NCI-H1048 (cell line): ENCODE data around the gene BRMS1L.
"Not testable (repeated sequence)": the region's sequence is repeated elsewhere in the genome, so short reads cannot be mapped to it uniquely, and the experiment has no call there.

Source experiments
- DNase-seq: peaks from one replicate; lab custom pipeline; 2025; lab: John Stamatoyannopoulos, UW

The BRMS1L gene

DNA sequence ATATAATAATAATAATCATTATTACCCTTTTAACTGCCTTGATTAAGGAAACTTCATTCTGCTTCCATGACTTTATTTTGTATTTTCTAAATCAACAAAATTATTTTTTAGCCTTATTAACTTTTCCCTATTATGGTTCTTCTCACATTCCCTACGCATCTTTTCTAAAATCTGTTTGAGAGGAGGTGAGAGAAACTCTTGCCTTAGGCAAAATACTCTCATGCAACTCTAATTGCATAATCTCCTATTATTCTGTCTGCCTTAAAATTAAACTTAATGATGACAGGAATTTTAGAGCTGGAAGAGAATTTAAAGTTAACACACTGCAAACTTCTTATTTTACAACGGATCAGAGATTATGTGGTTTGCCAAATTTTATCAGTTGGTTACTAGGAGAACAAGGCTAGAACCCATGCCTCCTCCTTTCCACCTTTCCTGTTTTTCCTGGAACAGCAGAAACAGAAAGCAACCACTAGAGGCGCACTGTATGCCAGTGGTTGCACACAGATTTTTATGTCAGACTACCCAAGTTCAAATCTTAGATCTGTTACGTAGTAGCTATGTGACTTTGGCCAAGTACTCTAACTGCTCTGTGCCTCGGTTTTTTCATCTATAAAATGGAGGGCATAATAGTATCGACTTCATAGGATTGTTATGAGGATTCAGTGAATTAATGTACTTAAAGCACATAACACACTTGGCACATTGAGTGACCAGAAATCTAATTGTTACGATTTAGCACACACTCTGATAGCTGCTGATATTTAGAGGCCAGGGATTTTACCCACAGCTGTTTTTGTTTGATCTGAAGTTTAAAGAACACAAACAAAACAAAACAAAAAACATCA, 4.3 kb upstream of the BRMS1L start:
- no peak for DNase-seq

DNA sequence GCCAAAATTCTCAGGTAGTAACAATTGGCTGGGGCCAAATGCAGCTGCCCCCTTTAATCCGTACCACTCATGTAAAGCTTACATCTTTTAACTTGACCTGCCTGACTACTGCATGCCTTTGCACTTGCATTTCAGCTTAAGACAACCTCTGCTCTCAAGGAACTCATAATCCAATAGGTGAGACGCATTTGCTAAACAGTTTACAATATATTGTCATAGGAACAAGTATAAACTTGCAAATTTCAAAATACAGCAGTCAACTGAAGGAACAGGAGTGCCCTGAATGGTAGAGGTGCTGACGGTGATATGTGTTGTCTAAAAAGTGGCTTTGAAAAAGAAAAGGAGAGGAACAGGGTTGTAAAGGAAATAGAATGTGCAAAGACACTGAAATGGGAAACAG, 3.6 kb upstream of the BRMS1L start:
- no peak for DNase-seq

DNA sequence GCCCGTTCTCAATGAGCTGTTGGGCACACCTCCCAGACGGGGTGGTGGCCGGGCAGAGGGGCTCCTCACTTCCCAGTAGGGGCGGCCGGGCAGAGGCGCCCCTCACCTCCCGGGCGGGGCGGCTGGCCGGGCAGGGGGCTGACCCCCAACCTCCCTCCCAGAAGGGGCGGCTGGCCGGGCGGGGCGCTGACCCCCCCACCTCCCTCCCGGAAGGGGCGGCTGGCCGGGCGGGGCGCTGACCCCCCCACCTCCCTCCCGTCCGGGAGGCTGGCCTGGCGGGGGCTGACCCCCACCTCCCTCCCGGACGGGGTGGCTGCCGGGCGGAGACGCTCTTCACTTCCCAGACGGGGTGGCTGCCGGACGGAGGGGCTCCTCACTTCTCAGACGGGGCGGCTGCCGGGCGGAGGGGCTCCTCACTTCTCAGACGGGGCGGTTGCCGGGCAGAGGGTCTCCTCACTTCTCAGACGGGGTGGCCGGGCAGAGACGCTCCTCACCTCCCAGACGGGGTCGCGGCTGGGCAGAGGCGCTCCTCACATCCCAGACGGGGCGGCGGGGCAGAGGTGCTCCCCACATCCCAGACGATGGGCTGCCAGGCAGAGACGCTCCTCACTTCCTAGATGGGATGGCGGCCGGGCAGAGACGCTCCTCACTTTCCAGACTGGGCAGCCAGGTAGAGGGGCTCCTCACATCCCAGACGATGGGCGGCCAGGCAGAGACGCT, 1.5 kb upstream of the BRMS1L start:
- not testable (repeated sequence) for DNase-seq

DNA sequence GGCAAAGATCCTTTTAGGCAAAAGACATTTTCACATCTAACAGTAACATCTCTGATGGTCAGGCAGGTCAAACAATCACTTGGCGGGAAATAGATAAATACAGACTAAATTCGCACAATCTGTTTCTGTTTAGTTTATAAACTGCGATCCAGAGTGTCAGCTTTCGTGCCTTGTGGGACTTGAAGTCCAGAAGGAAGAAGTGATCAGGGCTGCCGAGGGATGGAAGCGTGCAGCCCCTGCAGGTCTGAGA, 245 bp upstream of the BRMS1L start:
- DNase-seq, result no peak

DNA sequence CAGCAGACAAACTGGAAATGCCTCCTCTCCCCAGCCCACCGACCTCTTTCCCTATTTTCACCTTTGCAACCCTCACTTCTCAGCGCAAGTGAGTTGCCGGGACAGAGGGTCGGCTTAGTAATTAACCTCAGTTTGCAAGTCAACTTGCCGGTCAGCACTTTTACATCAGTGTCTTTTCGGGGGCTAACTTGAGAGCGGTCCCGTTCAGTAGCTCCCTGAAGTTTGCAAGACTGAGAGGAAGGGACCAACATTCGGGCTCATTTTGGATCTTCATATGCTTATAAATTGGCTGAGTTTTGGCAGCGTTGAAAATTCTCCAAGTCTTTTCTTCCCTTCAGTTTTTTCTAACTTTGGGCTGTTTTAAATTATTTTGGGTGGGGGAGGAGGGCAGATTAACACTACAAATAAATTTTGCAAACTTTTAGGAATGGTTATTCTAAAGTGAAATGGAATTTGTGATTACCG, 846 bp downstream of the BRMS1L start:
- no peak for DNase-seq

DNA sequence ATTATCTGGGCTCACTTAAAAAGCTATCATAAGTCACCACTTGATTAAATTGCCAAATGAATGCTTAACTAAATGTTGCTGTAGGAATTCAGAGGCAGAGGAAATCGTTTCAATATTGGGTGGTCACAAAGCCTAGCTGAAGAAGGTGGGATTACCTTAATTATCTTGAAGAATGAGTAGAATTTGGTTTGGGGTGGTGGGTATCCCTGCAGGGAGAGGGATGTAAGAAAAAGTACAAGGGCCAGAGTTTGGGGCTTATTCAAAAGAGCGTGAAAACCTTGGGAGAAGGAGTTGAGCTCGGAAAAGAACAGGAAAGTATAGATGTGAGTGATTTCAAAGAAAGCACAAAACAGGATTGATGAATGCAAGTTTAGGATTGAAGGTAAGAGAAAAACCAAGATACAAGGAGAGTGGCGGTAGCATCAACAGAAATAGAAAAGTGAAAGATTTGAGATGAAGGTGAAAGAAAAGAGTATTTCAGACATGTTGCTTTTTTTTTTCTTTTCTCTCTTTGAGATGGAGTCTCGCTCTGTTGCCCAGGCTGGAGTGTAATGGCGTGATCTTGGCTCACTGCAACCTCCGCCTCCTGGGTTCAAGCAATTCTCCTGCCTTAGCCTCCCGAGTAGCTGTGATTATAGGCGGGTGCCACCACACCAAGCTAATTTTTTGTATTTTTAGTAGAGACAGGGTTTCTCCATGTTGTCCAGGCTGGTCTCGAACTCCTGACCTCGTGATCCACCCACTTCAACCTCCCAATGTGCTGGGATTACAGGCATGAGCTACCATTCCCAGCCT, 1.7 kb downstream of the BRMS1L start:
- no peak for DNase-seq

DNA sequence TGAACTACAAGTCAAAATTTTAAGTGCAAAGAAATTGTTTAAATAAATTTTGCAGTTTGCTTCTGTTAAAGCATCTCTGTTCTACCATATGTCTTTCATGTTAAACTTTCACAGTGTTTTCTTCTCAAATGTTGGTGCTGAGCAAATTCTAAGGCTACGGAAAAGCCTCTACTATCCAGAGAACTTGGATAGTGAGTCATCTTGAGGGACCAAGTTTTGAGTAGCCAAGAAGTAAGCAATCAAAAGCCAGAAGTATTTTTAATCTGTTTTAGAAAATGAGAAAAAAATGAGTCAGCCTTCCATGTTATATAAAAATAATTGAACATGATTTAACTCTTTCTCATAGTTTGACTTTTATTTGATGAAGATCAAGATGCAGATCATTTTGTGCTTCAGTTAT, 3.3 kb downstream of the BRMS1L start:
- DNase-seq, result no peak

DNA sequence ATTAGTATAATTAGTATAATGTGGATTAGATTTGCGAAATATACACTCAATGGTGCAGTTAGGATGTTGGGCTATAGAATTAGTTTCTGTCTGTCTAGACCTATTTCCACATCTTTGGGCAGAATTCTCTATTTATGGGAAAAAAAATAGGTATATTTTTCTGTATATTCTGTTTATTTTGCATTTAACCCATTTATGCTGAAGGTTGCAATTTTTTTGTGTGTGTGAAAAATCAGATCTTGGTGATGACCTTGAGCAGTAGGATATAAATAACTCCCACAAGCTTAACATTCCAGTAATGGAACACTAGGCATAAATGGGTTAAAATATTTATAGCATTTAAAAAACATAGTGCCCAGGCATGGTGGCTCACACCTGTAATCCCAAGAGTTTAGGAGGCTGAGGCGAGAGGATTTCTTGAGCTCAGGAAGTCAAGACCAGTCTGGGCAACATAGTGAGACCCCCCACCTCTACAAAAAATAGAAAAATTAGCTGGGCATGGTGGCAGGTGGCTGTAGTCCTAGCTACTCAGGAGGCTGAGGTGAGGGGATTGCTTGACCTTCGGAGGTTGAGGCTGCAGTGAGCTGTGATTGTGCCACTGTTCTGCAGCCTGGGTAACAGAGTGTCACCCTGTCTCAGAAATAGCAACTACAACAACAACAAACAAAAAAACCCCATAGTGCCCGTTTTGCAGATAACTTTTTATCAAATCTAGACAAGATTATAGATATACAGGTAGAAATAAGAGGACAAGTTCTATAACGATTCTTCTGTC, 9.3 kb downstream of the BRMS1L start:
- no peak for DNase-seq

DNA sequence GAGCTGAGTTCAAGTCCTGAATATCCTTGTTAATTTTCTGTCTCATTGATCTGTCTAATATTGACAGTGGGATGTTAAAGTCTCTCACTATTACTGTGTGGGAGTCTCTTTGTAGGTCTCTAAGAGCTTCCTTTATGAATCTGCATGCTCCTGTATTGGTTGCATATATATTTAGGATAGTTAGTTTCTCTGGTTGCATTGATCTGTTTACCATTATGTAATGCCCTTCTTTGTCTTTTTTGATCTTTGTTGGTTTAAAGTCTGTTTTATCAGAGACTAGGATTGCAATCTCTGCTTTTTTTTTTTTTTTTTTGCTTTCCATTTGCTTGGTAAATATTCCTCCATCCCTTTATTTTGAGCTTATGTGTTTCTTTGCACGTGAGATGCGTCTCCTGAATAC, 15.6 kb downstream of the BRMS1L start:
- not testable (repeated sequence) for DNase-seq

DNA sequence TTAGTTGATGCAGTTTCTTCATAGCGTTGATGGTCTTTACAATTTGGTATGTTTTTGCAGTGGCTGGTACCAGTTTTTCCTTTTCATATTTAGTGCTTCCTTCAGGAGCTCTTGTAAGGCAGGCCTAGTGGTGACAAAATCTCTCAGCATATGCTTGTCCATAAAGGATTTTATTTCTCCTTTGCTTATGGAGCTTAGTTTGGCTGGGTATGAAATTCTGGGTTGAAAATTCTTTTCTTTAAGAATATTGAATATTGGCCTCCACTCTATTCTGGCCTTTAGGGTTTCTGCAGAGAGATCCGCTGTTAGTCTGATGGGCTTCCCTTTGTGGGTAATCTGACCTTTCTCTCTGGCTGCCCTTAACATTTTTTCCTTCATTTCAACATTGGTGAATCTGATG, 16.1 kb downstream of the BRMS1L start:
- DNase-seq, result not testable (repeated sequence)

DNA sequence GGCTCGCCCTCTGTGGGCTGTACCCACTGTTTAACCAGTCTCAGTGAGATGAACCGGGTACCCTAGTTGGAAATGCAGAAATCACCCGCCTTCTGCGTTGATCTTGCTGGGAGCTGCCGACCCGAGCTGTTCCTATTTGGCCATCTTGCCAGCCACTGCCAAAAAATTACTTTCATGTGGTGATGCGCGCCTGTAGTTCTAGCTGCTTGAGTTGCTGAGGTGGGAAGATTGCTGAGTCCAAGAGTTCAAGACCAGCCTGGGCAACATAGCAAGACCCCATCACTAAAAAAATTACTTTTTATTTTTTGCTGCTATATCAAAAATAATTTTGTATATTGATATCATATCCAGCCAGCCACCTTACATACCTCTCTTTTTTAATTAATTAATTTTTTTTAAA, 18.4 kb downstream of the BRMS1L start:
- DNase-seq, result no peak

DNA sequence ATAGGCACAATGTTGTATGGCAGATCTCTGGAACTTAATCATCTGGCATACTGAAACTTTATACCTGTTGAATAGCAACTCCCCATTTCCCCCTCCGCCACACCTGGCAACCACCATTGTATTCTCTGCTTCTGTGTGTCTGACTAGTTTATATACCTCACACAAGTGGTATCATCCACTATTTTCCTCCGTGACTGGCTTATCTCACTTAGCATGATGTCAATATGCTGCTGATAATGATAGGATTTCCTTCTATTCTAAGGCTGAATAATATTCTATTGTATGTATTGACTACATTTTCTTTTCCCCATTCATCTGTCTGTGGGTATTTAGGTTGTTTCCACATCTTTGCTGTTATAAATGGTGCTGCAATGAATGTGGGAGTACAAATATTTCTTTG, 21.5 kb downstream of the BRMS1L start:
- DNase-seq, result no peak

DNA sequence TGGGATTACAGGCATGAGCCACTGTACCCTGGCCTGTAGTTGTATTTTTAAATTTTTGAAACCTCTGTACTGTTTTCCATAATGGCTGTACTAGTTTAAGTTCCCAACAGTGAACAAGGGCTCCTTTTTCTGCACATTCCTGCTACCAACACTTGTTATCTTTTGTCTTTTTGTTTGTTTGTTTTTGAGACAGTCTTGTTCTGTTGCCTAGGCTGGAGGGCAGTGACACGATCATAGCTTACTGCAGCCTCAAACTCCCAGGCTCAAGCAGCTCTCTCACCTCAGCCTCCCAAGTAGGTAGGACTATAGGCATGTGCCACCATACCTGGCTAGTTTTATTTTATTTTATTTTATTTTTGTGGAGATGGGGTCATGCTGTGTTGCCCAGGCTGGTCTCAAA, 23.0 kb downstream of the BRMS1L start:
- no peak for DNase-seq

DNA sequence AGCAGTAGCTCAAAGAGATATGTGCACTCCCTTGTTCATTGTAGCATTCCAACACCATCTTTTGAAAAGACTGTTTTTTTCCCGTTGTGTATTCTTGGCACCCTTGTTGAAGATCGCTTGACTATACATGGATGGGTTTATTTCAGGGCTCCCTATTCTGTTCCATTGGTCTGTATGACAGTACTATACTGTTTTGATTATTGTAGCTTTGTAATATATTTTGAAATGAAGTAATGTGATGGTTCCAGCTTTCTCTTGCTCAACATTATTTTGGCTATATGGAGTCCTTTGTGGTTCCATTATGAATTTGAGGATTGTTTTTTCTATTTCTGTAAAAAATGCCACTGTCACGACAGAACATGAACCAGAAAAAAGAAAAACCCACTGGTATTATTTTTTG, 25.7 kb downstream of the BRMS1L start:
- DNase-seq, result no peak

DNA sequence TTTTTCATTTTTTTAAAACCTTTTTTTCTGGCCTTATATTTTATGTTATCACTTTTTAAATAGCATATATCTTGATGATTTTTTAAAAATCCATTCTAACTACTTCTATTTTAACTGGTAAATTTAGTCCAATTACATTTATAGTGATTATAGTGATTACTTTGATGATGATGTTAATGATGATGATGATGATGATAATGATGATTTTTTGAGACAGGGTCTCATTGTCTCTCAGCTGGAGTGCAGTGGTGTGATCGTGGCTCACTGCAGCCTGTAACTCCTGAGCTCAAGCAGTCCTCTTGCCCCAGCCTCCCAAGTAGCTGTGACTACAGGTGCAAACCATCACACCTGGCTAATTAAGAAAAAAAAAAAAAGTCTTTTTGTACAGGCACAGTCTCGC, 27.1 kb downstream of the BRMS1L start:
- DNase-seq, result no peak

DNA sequence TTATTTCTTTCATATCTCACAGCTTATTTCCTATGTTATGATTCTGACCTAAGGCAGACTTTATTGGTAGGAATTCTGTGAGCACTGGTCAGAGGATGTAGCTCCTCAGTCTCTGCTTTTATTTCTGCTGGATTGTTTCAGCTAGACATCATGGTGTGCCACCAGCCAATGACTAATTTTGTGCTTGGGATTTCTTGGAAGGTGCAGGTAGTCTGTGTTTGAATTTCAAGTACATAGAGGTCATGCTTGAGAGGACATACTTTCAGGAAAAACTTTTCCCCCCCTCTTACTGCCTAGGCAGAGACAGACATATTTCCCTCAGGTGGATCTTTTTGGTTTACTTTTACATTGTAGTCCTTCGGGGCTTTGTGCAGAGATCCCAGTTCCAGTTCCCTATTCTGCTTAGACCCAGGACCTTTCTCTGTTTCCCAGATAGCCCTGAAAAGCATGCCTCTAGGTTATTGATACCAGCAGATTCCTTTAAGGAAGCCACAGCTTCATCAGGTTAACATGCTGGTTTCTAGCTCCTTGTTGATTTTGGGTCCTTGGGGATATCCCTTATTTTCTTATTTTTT, 28.6 kb downstream of the BRMS1L start:
- DNase-seq, result no peak

DNA sequence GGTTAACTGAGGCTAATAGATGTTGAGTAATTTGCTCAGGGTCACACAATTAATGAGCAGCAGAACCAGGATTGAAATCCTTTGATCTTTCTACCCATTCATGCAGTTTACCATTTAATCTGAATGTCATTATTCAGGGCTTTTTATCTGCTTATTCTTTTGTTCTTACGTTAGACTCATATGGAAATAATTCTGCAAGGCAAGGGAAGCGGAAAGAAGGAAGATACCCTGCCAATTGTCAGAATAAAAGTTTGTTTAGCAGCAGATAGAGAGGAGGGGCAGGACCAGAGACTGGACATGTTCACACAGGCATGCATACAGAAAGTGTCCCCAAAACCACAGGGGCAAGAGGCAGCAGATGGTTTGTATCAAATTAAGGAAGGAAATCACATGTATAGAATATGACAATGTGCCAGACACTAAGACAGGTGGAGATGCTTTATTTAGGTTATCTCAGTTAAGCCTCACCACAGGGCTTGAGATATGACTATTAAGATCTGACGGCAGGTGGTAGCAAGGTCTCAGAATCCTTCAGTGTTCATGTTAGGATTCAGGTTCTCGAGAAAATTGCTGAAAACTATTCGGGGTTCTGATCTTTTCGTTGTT, 29.8 kb downstream of the BRMS1L start:
- DNase-seq, result no peak

DNA sequence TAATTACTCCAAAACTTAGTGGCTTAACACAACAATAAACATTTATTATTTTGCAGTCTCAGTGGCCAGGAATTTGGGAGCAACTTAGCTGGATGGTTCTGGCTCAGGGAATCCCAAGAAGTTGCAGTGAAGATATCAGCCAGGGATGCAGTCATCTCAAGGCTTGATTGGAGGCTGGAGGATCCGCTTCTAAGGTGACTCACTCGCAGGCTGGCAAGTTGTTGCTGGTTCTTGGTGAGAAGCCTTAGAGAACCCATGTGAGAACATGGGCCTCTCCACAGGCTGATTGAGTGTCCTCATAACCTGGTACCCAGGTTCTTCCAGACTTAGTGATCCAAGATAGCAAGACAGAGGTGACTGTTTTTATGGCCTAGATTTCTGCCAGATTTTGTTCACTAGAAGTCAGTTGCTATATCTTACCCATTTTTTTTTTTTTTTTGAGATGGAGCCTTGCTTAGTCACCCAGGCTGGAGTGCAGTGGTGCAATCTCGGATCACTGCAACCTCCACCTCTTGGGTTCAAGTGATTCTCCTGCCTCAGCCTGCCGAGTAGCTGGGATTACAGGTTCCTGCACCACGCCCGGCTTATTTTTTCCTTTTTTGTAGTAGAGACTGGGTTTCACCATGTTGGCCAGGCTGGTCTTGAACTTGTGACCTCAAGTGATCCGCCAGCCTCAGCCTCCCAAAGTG, 32.5 kb downstream of the BRMS1L start:
- DNase-seq, result no peak

DNA sequence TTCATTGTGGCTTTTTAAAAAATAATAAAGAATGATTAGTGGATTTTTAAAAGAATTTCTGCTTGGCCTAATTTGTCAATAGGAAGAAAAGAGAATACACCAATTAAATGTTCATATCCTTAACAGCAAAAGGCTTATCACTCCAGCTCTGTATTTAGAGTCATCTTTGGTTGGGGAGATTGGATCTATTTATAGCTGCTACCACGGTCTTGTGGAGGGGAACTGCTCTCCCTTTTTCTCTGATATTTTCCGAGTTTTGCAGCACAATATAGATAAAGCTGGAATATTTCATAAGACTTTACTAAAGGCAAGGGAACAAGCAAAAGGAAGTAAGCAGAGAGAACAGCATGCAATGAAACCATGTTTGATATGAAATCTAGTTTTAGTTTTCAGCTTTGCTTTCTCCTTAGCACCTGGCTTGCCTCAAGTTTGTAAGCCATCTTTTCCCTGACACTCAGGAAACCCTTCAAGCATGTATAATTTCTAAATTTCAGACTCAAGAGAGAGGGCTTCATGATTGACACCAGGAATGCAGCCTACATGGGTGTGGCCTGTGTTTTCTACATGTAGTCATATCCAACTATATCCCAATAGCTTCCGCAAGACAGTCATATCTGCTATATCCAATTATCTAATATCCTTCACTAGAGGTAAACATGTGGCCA, 35.2 kb downstream of the BRMS1L start:
- no peak for DNase-seq

DNA sequence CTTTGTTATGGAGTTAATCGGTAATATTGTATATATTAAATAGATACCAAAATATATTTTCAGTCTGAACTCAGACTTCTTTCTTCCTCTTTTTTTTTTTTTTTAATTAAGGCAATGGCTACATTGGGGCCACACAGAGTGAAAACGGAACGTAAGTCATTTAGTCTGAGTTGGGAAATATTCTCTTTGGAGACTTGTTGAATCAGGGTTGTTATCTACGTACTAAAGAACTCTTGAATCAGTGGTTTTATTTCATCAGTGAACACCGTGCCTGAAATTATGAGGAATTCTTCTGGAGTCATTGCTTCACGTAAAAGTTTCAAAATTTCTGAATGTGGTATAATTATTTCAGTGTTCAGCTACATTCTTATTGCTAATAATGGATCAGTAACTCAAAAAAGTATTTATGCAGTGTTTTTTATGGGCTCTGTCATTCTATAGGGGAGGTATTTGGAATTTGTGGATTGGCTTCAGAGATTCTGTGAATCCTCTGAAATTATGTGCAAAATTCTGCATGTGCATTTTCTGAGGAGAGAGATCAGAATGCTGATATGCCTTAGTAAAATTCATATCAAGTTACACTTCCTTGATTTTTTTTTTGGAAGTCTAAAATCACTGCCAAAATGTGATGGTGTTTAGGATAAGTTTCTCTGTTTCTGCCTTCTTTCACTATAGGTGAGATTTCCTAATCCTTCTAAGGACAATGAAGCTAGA, 39.6 kb downstream of the BRMS1L start:
- DNase-seq, result no peak
